ENCODE results near the gene AGL.

AGL gene

DNA sequence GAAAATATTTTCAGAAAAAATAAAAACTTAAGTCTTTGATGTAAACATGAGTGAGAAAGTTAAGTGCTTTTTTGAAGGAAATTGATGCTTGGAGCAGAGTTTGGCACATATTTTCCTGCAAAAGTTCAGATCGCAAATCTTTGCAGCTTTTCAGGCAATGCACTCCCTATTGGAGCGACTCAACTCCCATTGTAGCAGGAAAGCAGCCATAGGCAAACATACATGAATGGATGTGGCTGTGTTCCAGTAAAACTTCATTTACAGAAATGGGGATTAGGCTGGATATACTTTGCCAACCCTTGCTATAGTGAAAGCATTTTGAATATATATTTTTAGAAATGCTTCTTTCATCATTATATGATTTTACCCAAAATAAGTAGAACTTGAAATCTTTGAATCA, 8.1 kb downstream of the AGL start:
- H3K36me3 ChIP-seq (ENCODE audit: control insufficient read depth in 2 of 2, insufficient read depth in 1 of 2, low read length in 2 of 2) = peaks cover 8 to 30% of the 10 kb centered on the region in 2 experiments; a peak in 2 of 3 replicates
- ChIA-PET CTCF (interaction anchor here (0.5 to 1.0 kb wide), 2 partner anchors 55 to 126 kb away, joined by 3 read pairs; no protein-coding TSS in a partner anchor), POLR2A (no interaction called here)
- H3K9me3 ChIP-seq (ENCODE audit: control insufficient read depth, insufficient read depth, low read depth, low read length) = no peaks in the 10 kb centered on the region
- H3K27ac ChIP-seq (ENCODE audit: extremely low read depth, low read depth, low read length) = no peak overlapping the region
- H3K4me3 ChIP-seq (ENCODE audit: low read depth, low read length) = no peak overlapping the region
- no peaks in the 10 kb centered on the region for H3K4me1 ChIP-seq (ENCODE audit: control insufficient read depth, insufficient read depth, low read length)
- TF ChIP-seq, protein P1, sequence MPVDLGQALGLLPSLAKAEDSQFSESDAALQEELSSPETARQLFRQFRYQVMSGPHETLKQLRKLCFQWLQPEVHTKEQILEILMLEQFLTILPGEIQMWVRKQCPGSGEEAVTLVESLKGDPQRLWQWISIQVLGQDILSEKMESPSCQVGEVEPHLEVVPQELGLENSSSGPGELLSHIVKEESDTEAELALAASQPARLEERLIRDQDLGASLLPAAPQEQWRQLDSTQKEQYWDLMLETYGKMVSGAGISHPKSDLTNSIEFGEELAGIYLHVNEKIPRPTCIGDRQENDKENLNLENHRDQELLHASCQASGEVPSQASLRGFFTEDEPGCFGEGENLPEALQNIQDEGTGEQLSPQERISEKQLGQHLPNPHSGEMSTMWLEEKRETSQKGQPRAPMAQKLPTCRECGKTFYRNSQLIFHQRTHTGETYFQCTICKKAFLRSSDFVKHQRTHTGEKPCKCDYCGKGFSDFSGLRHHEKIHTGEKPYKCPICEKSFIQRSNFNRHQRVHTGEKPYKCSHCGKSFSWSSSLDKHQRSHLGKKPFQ (tag by site-specific recombination; IDR thresholded peaks at IDR 0.05) = no peak
- TF ChIP-seq ZNF335 (tag by site-specific recombination; conservative IDR thresholded peaks at IDR 0.05) (no peak), ZEB2 (tag by site-specific recombination; IDR thresholded peaks at IDR 0.05) (no peak)

DNA sequence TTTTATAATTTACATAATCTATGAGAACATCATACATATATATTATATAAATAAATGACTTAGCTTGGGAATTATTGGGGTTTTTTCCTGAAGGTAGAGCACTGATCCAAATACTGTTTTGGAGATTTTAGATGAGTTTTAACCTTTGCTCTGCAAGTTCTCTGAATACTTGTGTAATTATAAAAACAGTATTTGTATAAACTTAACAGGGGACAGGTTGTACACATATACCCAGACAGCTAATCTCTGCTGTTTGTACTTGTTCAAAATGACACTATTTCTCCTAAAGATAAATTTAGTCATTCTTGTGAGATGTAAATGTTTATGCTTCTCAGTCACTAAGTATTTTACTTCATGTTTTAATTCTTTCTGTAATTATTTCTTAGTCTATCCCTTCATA, 8.7 kb downstream of the AGL start:
- POLR2A ChIA-PET = no interaction called here
- CTCF ChIA-PET = interaction anchor here (0.6 to 1.0 kb wide), 3 partner anchors 13 to 178 kb away, joined by 3 to 6 read pairs (median 3); no protein-coding TSS in a partner anchor
- H3K36me3 ChIP-seq (ENCODE audit: control insufficient read depth in 2 of 2, insufficient read depth in 1 of 2, low read length in 2 of 2) = peaks cover 14 to 26% of the 10 kb centered on the region in 2 experiments; a peak in 2 of 3 replicates
- H3K9me3 ChIP-seq (ENCODE audit: control insufficient read depth, insufficient read depth, low read depth, low read length) = no peaks in the 10 kb centered on the region
- H3K27ac ChIP-seq (ENCODE audit: extremely low read depth, low read depth, low read length) = no peak overlapping the region
- H3K4me3 ChIP-seq (ENCODE audit: low read depth, low read length) = no peak overlapping the region
- H3K4me1 ChIP-seq (ENCODE audit: control insufficient read depth, insufficient read depth, low read length) = no peaks in the 10 kb centered on the region
- TF ChIP-seq ZNF19 (tag by site-specific recombination; IDR thresholded peaks at IDR 0.05; ENCODE audit: low read depth) (no peak), ZNF658 (tag by site-specific recombination; IDR thresholded peaks at IDR 0.05) (no peak), ZNF133 (tag by site-specific recombination; IDR thresholded peaks at IDR 0.05) (no peak), ZNF510 (tag by site-specific recombination; IDR thresholded peaks at IDR 0.05; ENCODE audit: insufficient replicate concordance) (no peak), ZNF768 (tag by site-specific recombination; IDR thresholded peaks at IDR 0.05) (no peak), ZBTB48 (tag by site-specific recombination; IDR thresholded peaks at IDR 0.05) (no peak), PRDM1 (tag by site-specific recombination; IDR thresholded peaks at IDR 0.05) (no peak), ZNF433 (tag by site-specific recombination; IDR thresholded peaks at IDR 0.05; ENCODE audit: low read depth) (no peak), HIC1 (tag by site-specific recombination; IDR thresholded peaks at IDR 0.05) (no peak), ZNF23 (tag by site-specific recombination; IDR thresholded peaks at IDR 0.05; ENCODE audit: borderline replicate concordance) (no peak)
- TF ChIP-seq, protein P2, sequence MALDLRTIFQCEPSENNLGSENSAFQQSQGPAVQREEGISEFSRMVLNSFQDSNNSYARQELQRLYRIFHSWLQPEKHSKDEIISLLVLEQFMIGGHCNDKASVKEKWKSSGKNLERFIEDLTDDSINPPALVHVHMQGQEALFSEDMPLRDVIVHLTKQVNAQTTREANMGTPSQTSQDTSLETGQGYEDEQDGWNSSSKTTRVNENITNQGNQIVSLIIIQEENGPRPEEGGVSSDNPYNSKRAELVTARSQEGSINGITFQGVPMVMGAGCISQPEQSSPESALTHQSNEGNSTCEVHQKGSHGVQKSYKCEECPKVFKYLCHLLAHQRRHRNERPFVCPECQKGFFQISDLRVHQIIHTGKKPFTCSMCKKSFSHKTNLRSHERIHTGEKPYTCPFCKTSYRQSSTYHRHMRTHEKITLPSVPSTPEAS (tag by site-specific recombination; IDR thresholded peaks at IDR 0.05) = no peak

- no peaks in the 10 kb centered on the region for H3K4me1 ChIP-seq (ENCODE audit: control insufficient read depth, insufficient read depth, low read length)
- ChIA-PET CTCF (no interaction called here), POLR2A (no interaction called here)
- H3K27ac ChIP-seq (ENCODE audit: extremely low read depth, low read depth, low read length) = no peak overlapping the region
- H3K4me3 ChIP-seq (ENCODE audit: low read depth, low read length) = no peak overlapping the region
- H3K36me3 ChIP-seq (ENCODE audit: control insufficient read depth in 2 of 2, insufficient read depth in 1 of 2, low read length in 2 of 2) = peaks cover 18 to 28% of the 10 kb centered on the region in 2 experiments
- no peaks in the 10 kb centered on the region for H3K9me3 ChIP-seq (ENCODE audit: control insufficient read depth, insufficient read depth, low read depth, low read length)
- TF ChIP-seq, protein P3, sequence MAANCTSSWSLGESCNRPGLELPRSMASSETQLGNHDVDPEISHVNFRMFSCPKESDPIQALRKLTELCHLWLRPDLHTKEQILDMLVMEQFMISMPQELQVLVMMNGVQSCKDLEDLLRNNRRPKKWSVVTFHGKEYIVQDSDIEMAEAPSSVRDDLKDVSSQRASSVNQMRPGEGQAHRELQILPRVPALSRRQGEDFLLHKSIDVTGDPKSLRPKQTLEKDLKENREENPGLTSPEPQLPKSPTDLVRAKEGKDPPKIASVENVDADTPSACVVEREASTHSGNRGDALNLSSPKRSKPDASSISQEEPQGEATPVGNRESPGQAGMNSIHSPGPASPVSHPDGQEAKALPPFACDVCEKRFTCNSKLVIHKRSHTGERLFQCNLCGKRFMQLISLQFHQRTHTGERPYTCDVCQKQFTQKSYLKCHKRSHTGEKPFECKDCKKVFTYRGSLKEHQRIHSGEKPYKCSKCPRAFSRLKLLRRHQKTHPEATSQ (tag by site-specific recombination; IDR thresholded peaks at IDR 0.05) = no peak
- TF ChIP-seq, protein P1 (tag by site-specific recombination; IDR thresholded peaks at IDR 0.05) = no peak
- TF ChIP-seq ZNF521 (tag by site-specific recombination; IDR thresholded peaks at IDR 0.05) (no peak), SCRT2 (tag by site-specific recombination; IDR thresholded peaks at IDR 0.05) (no peak), RBAK (tag by site-specific recombination; IDR thresholded peaks at IDR 0.05) (no peak), ZBTB7A (tag by site-specific recombination; IDR thresholded peaks at IDR 0.05; ENCODE audit: low read depth) (no peak), ZNF747 (tag by site-specific recombination; IDR thresholded peaks at IDR 0.05) (no peak), ZNF16 (tag by site-specific recombination; IDR thresholded peaks at IDR 0.05; ENCODE audit: low read depth) (no peak), ZNF404 (tag by site-specific recombination; IDR thresholded peaks at IDR 0.05) (no peak), ZNF529 (tag by site-specific recombination; IDR thresholded peaks at IDR 0.05; ENCODE audit: insufficient replicate concordance) (no peak), ZNF629 (tag by site-specific recombination; IDR thresholded peaks at IDR 0.05) (no peak), ZNF624 (tag by site-specific recombination; IDR thresholded peaks at IDR 0.05) (no peak), ZFP37 (tag by site-specific recombination; IDR thresholded peaks at IDR 0.05) (no peak)
These were observed 10.5 kb downstream of the AGL start for GRCh38 chr1:99860703-99861102.
